ENCODE measurements around the gene NINJ2.

NINJ2 gene

GRCh38 chr12:684416-684815 is 21.2 kb upstream of the NINJ2 start:
- Mint-ChIP-seq H3K4me1 (ENCODE audit: low read depth) (peaks cover 47% of the 10 kb centered on the region), H3K27ac (peak overlapping the region; percentile 4), H3K4me3 (no peak overlapping the region), H3K36me3 (no peaks in the 10 kb centered on the region), H3K9me3 (ENCODE audit: low read depth) (no peaks in the 10 kb centered on the region), H3K27me3 (no peaks in the 10 kb centered on the region)

- H3K36me3 Mint-ChIP-seq: no peaks in the 10 kb centered on the region
- H3K27ac Mint-ChIP-seq: no peak overlapping the region
- peaks cover 55% of the 10 kb centered on the region for H3K4me1 Mint-ChIP-seq (ENCODE audit: low read depth)
- no peak overlapping the region for H3K4me3 Mint-ChIP-seq
- no peaks in the 10 kb centered on the region for H3K9me3 Mint-ChIP-seq (ENCODE audit: low read depth)
- H3K27me3 Mint-ChIP-seq: no peaks in the 10 kb centered on the region
Measured at GRCh38 chr12:681568-682256, 18.5 kb upstream of the NINJ2 start.

GRCh38 chr12:678747-679712 is 15.8 kb upstream of the NINJ2 start:
- Mint-ChIP-seq H3K9me3 (ENCODE audit: low read depth) (no peaks in the 10 kb centered on the region), H3K27ac (no peak overlapping the region), H3K27me3 (no peaks in the 10 kb centered on the region), H3K36me3 (no peaks in the 10 kb centered on the region), H3K4me3 (peak overlapping the region; percentile 11), H3K4me1 (ENCODE audit: low read depth) (peaks cover 47% of the 10 kb centered on the region)

GRCh38 chr12:675562-675961 is 12.3 kb upstream of the NINJ2 start:
- Mint-ChIP-seq H3K27ac (no peak overlapping the region), H3K4me1 (ENCODE audit: low read depth) (peaks cover 66% of the 10 kb centered on the region), H3K27me3 (no peaks in the 10 kb centered on the region), H3K36me3 (no peaks in the 10 kb centered on the region), H3K9me3 (ENCODE audit: low read depth) (no peaks in the 10 kb centered on the region), H3K4me3 (peak overlapping the region; percentile 27)

GRCh38 chr12:674272-674781 is 11.1 kb upstream of the NINJ2 start:
- Mint-ChIP-seq H3K36me3 (no peaks in the 10 kb centered on the region), H3K4me1 (ENCODE audit: low read depth) (peaks cover 69% of the 10 kb centered on the region), H3K9me3 (ENCODE audit: low read depth) (no peaks in the 10 kb centered on the region), H3K27ac (peak overlapping the region; percentile 84), H3K4me3 (peak overlapping the region; percentile 64), H3K27me3 (no peaks in the 10 kb centered on the region)

GRCh38 chr12:673849-674248 is 10.6 kb upstream of the NINJ2 start:
- H3K9me3 Mint-ChIP-seq (ENCODE audit: low read depth): no peaks in the 10 kb centered on the region
- H3K27ac Mint-ChIP-seq: peak overlapping the region; percentile 84
- no peaks in the 10 kb centered on the region for H3K36me3 Mint-ChIP-seq
- H3K4me3 Mint-ChIP-seq: peak overlapping the region; percentile 64
- no peaks in the 10 kb centered on the region for H3K27me3 Mint-ChIP-seq
- peaks cover 69% of the 10 kb centered on the region for H3K4me1 Mint-ChIP-seq (ENCODE audit: low read depth)

GRCh38 chr12:669576-669945 is 6.3 kb upstream of the NINJ2 start:
- Mint-ChIP-seq H3K27ac (peak overlapping the region; percentile 93), H3K27me3 (no peaks in the 10 kb centered on the region), H3K36me3 (no peaks in the 10 kb centered on the region), H3K9me3 (ENCODE audit: low read depth) (no peaks in the 10 kb centered on the region), H3K4me1 (ENCODE audit: low read depth) (peaks cover 77% of the 10 kb centered on the region), H3K4me3 (peak overlapping the region; percentile 71)

GRCh38 chr12:668090-668481 is 4.8 kb upstream of the NINJ2 start:
- Mint-ChIP-seq H3K36me3 (no peaks in the 10 kb centered on the region), H3K9me3 (ENCODE audit: low read depth) (no peaks in the 10 kb centered on the region), H3K27me3 (no peaks in the 10 kb centered on the region), H3K4me3 (no peak overlapping the region), H3K27ac (peak overlapping the region; percentile 46), H3K4me1 (ENCODE audit: low read depth) (peaks cover 74% of the 10 kb centered on the region)

- peak overlapping the region; percentile 66 for H3K4me3 Mint-ChIP-seq
Measured at GRCh38 chr12:666766-667308, 3.6 kb upstream of the NINJ2 start.

GRCh38 chr12:666066-666465 is 2.8 kb upstream of the NINJ2 start:
- no peak overlapping the region for H3K4me3 Mint-ChIP-seq
- no peak overlapping the region for H3K27ac Mint-ChIP-seq
- no peaks in the 10 kb centered on the region for H3K36me3 Mint-ChIP-seq
- no peaks in the 10 kb centered on the region for H3K27me3 Mint-ChIP-seq
- H3K4me1 Mint-ChIP-seq (ENCODE audit: low read depth): peaks cover 74% of the 10 kb centered on the region
- no peaks in the 10 kb centered on the region for H3K9me3 Mint-ChIP-seq (ENCODE audit: low read depth)

More at GRCh38 chr12:666766-667308, 3.6 kb upstream of the NINJ2 start:
- Mint-ChIP-seq H3K27ac (peak overlapping the region; percentile 94), H3K9me3 (ENCODE audit: low read depth) (no peaks in the 10 kb centered on the region), H3K27me3 (no peaks in the 10 kb centered on the region), H3K4me1 (ENCODE audit: low read depth) (peaks cover 73% of the 10 kb centered on the region), H3K36me3 (no peaks in the 10 kb centered on the region)

GRCh38 chr12:664779-665092 is 1.5 kb upstream of the NINJ2 start:
- Mint-ChIP-seq H3K4me3 (no peak overlapping the region), H3K4me1 (ENCODE audit: low read depth) (peaks cover 67% of the 10 kb centered on the region), H3K9me3 (ENCODE audit: low read depth) (no peaks in the 10 kb centered on the region), H3K36me3 (no peaks in the 10 kb centered on the region), H3K27me3 (no peaks in the 10 kb centered on the region), H3K27ac (no peak overlapping the region)

GRCh38 chr12:664075-664778 is 982 bp upstream of the NINJ2 start:
- no peaks in the 10 kb centered on the region for H3K9me3 Mint-ChIP-seq (ENCODE audit: low read depth)
- H3K36me3 Mint-ChIP-seq: no peaks in the 10 kb centered on the region
- peaks cover 63% of the 10 kb centered on the region for H3K4me1 Mint-ChIP-seq (ENCODE audit: low read depth)
- H3K27me3 Mint-ChIP-seq: no peaks in the 10 kb centered on the region
- no peak overlapping the region for H3K27ac Mint-ChIP-seq
- H3K4me3 Mint-ChIP-seq: no peak overlapping the region

GRCh38 chr12:662566-663292 is 516 bp downstream of the NINJ2 start:
- Mint-ChIP-seq H3K4me1 (ENCODE audit: low read depth) (peaks cover 50% of the 10 kb centered on the region), H3K27ac (peak overlapping the region; percentile 77), H3K9me3 (ENCODE audit: low read depth) (no peaks in the 10 kb centered on the region), H3K27me3 (no peaks in the 10 kb centered on the region), H3K4me3 (peak overlapping the region; percentile 76), H3K36me3 (no peaks in the 10 kb centered on the region)
